NCI-H2171 treated with DMSO at 0.1 percent for 48 hours (cell line): ENCODE results near the gene FAIM2.
"Not testable (repeated sequence)": the region's sequence is repeated elsewhere in the genome, so short reads cannot be mapped to it uniquely, and the experiment has no call there.

ENCODE experiments used
- DNase-seq: peaks from one replicate; lab custom pipeline; 2025; lab: John Stamatoyannopoulos, UW

The FAIM2 gene

GRCh38 chr12:49893753-49894750, 9.6 kb downstream of the FAIM2 start:
- no peak for DNase-seq

- DNase-seq, result no peak
Observed at GRCh38 chr12:49892732-49893317, 10.9 kb downstream of the FAIM2 start.

- DNase-seq, result no peak
Observed at GRCh38 chr12:49892084-49892731, 11.5 kb downstream of the FAIM2 start.

- DNase-seq, result no peak
Observed at GRCh38 chr12:49891476-49891875, 12.2 kb downstream of the FAIM2 start.

GRCh38 chr12:49891012-49891411, 12.7 kb downstream of the FAIM2 start:
- no peak for DNase-seq

- no peak for DNase-seq
Observed at GRCh38 chr12:49890096-49890461, 13.6 kb downstream of the FAIM2 start.

- no peak for DNase-seq
Observed at GRCh38 chr12:49889361-49890095, 14.2 kb downstream of the FAIM2 start.

- no peak for DNase-seq
Observed at GRCh38 chr12:49888461-49889151, 15.1 kb downstream of the FAIM2 start.

GRCh38 chr12:49887536-49888401, 15.9 kb downstream of the FAIM2 start:
- DNase-seq, result no peak

- DNase-seq, result no peak
Observed at GRCh38 chr12:49887091-49887490, 16.6 kb downstream of the FAIM2 start.

GRCh38 chr12:49885663-49886461, 17.8 kb downstream of the FAIM2 start:
- no peak for DNase-seq

- peak; percentile 56 for DNase-seq
Observed at GRCh38 chr12:49885118-49885517, 18.6 kb downstream of the FAIM2 start.

GRCh38 chr12:49882851-49883464, 20.7 kb downstream of the FAIM2 start:
- DNase-seq, result no peak

- no peak for DNase-seq
Observed at GRCh38 chr12:49882248-49882850, 21.4 kb downstream of the FAIM2 start.

GRCh38 chr12:49881415-49882247, 22.1 kb downstream of the FAIM2 start:
- DNase-seq, result no peak

- no peak for DNase-seq
Observed at GRCh38 chr12:49880756-49881414, 22.8 kb downstream of the FAIM2 start.

- DNase-seq, result not testable (repeated sequence)
Observed at GRCh38 chr12:49879065-49879464, 24.6 kb downstream of the FAIM2 start.
